GM15510 (cell line): ENCODE measurements around the gene RAPGEF4.

Experiments
- POLR2A ChIP-seq: IDR thresholded peaks from 3 replicates; pipeline ENCODE4 v1.6.1; 2011; ENCODE audit warnings: borderline replicate concordance; ENCODE audit not compliant: insufficient read length; ENCODE audit errors: extremely low read depth

Gene RAPGEF4

GRCh38 chr2:172823261-172823850, 87.7 kb downstream of the RAPGEF4 start:
- no peak for TF ChIP-seq POLR2A

- TF ChIP-seq POLR2A, result no peak
These were observed 90.9 kb downstream of the RAPGEF4 start for GRCh38 chr2:172826522-172826921.

GRCh38 chr2:172829229-172829628, 93.6 kb downstream of the RAPGEF4 start:
- TF ChIP-seq POLR2A, result no peak

DNA sequence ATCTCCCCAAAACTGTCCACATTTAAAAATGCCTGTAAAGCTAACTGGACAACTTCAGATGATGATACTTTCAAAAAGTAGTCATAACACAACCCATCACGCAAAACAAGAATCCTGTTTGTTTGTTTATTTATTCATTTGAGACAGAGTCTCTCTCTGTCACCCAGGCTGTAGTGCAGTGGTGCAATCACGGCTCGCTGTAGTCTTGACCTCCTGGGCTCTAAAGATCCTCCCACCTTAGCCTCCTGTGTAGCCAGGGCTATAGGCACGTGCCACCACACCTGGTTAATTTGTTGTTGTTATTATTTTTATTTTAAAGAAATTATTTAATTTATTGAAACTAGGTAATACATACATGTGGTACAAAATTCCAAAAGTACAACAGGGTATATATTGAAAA, 94.8 kb downstream of the RAPGEF4 start:
- TF ChIP-seq POLR2A, result no peak

- no peak for TF ChIP-seq POLR2A
These were observed 98.3 kb downstream of the RAPGEF4 start for GRCh38 chr2:172833898-172834297.

GRCh38 chr2:172834881-172835280, 99.2 kb downstream of the RAPGEF4 start:
- no peak for TF ChIP-seq POLR2A

DNA sequence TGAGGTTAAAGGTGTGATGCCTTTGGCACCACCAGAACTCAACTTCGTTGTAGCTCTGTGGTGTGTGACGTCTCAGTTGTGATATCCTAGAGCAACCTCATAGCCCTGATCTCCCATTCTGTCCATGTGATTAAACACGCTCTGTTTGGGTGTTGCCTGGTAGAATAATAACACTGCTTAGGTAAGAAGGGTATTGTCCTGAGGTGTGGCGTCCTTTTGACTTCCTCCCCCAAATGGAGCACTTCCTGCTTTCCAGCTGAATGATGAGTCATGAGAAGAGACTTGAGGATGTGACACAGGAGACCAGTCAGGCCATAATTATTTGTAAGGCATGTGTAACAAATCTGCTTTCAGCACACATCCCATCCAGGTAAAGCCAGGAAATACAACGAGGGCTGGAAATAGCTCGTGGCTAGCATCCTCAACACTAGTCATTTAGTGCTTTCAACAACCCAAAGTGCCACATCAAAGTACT, 100.7 kb downstream of the RAPGEF4 start:
- TF ChIP-seq POLR2A, result no peak

DNA sequence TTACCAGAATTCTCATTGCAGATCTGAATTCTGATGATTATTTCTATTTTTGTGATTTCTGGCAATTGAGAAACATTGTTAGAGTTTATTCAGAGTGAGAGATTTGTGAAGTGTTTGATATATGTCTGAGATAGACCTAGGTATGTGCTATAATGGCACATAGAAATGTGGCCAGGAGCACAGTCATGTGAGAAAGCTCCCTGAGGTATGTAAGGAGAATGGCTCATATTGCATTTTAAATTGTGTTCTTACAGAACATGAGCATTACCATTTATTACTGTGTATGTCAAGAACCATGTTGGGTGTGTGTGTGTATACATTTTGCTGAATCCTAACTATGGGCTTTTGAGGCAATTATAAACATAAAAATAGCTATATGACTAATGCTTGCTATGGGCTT, 101.2 kb downstream of the RAPGEF4 start:
- no peak for TF ChIP-seq POLR2A

DNA sequence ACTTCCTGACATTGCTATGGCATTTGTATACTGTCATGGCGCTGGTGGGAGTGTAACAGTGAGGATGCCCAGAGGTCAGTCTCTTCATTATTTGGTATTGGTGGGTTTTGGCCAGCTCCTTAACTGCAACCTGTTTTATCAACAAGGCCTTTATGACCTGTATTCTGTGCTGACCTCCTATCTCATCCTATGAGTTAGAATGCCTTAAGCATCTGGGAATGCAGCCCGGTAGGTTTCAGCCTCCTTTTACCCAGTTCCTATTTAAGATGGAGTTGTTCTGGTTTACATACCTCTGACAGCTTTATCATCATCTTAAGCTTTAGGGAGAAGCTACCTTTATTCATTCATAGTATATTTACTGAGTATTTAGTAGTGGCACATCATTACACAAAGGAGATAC, 103.8 kb downstream of the RAPGEF4 start:
- no peak for TF ChIP-seq POLR2A

- TF ChIP-seq POLR2A, result no peak
These were observed 107.0 kb downstream of the RAPGEF4 start for GRCh38 chr2:172842511-172843265.

GRCh38 chr2:172843266-172843582, 107.6 kb downstream of the RAPGEF4 start:
- no peak for TF ChIP-seq POLR2A

DNA sequence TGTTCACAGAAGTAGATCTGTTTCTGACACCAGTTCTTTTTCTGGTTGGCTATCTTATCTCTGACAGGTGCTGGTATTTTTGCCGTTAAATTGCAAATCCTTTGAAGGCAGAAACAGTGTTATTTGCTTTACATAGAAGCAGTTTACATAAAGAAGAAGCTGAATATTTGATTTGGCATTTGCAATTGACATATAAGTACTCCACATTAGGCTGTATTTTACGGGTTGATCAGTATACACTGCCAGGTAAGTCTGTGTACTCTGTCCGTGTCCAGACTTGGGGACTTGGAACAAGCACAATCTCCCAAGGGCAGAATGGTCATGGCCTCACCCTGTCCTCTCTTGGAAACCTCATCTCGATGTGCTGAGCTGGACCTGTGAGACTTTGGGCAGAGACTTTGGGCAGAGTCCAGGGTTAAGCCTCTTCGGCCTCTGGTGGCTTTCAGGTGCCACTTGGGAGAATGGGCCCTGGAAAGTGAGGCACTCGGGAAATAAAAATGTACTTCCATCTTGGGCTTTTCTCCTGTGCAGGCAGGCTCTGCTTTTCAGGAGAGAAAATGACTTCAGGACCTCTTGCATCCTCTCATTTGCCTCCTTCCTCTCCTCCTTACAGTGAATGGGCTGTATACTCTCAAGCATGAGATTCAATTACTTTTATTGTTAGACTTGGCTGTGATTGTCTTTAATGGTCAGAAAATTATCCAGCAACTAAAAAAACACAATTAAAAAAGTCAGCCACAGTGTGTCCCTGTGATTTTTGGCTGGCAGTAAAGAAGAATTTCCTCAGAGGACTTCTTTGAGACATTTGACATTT, 108.5 kb downstream of the RAPGEF4 start:
- no peak for TF ChIP-seq POLR2A

- no peak for TF ChIP-seq POLR2A
These were observed 109.5 kb downstream of the RAPGEF4 start for GRCh38 chr2:172845028-172845630.

- TF ChIP-seq POLR2A, result no peak
These were observed 110.9 kb downstream of the RAPGEF4 start for GRCh38 chr2:172846551-172846950.

DNA sequence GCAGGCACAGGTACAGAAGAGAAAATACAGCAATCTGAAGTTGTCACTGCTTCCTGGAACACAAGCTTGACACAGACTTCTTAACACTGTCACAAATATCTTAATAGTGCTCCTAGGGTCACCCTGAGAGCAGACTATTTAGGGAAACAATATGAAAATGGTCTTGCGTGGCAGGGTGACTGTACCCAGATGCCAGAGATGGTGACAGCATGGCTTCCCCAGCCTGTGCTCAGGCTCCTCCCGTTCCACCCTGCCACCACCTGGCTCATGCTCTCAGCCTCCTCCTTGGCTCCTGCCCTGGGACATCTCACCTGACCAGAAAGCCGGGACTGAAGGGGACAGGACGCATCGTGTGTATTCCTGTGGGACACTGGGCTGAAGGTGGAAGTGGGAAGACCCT, 111.5 kb downstream of the RAPGEF4 start:
- no peak for TF ChIP-seq POLR2A
